Measurements from ENCODE around the gene PDE4D. TPM values are rescaled to one million over a fixed set of nuclear protein-coding genes. Genes with fewer than 3 reads are reported as not detected.

Gene PDE4D
- total and polyA plus RNA-seq, 10 of the 15 experiments (the other 5 are each of a cell fraction or from before 2014, with no cell fraction given): 0.87 to 4.1 (median 2.2) TPM

DNA sequence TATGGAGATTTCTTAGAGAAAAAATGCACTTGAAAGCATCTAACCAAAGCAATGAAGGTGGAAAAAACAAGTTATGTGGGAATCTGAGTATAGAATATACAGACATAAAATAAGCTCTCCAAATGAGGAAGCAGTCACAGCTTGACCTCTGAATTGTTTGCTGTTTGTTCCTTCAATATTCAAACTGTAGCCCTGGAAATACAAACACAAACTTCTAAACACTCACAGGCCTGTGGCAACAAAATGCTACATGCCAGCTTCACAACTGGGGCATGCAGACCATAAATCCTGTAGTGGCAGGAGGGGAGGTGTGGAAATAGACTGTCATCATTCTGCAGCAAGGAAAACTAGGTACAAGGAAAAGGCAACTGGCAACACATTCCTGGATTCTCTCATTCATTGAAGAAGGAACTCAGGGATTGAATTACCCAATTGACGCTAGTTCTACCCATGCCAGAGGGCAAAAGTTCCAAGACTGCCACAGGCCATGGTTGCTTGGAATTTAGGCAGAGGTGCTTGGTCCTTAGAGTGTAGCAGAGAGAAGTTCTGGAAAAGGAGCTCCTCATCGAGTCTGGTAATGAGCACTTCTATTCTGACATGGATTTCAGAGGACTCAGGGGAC lies 349.6 kb downstream of the PDE4D start:
- in situ Hi-C loops (cut with MboI): no loop called here
- ChIA-PET SMC1A (ENCODE audit: uncharacterized antibody, unreplicated experiment) (interaction anchor here (0.5 to 1.5 kb wide), 6 partner anchors 9 to 419 kb away, joined by 3 to 7 read pairs (median 4); no protein-coding TSS in a partner anchor), POLR2A (no interaction called here), RAD21 (ENCODE audit: unreplicated experiment) (interaction anchor here (1.0 kb wide), 1 partner anchor 15 kb away, joined by 3 read pairs; no protein-coding TSS in a partner anchor), CTCF (interaction anchor here (0.5 to 1.4 kb wide), 3 partner anchors 11 to 116 kb away, joined by 3 read pairs; no protein-coding TSS in a partner anchor)
- no peak for TF ChIP-seq IKZF1 (conservative IDR thresholded peaks at IDR 0.05)
- TF ChIP-seq SIX5 (IDR thresholded peaks at IDR 0.05; ENCODE audit: low read depth, low read length, severe bottlenecking): no peak
- TF ChIP-seq, protein P1, sequence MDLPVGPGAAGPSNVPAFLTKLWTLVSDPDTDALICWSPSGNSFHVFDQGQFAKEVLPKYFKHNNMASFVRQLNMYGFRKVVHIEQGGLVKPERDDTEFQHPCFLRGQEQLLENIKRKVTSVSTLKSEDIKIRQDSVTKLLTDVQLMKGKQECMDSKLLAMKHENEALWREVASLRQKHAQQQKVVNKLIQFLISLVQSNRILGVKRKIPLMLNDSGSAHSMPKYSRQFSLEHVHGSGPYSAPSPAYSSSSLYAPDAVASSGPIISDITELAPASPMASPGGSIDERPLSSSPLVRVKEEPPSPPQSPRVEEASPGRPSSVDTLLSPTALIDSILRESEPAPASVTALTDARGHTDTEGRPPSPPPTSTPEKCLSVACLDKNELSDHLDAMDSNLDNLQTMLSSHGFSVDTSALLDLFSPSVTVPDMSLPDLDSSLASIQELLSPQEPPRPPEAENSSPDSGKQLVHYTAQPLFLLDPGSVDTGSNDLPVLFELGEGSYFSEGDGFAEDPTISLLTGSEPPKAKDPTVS (IDR thresholded peaks at IDR 0.05; ENCODE audit: low read depth, low read length): no peak
- TF ChIP-seq PAX8 (IDR thresholded peaks at IDR 0.05): no peak
- no peak for TF ChIP-seq REST (IDR thresholded peaks at IDR 0.05; ENCODE audit: low read depth, low read length)
- TF ChIP-seq NFXL1 (IDR thresholded peaks at IDR 0.05; ENCODE audit: borderline replicate concordance): no peak
- TF ChIP-seq ZNF217 (IDR thresholded peaks at IDR 0.05): no peak
- no peak for TF ChIP-seq ETV6 (conservative IDR thresholded peaks at IDR 0.05 in 1 of 2, IDR thresholded peaks at IDR 0.05 in 1 of 2; ENCODE audit: borderline replicate concordance in 1 of 2, low read depth in 1 of 2)
- TF ChIP-seq ZSCAN29 (IDR thresholded peaks at IDR 0.05): no peak
- no peak for TF ChIP-seq SREBF1 (IDR thresholded peaks at IDR 0.05; ENCODE audit: low read length)
- TF ChIP-seq, protein P2, sequence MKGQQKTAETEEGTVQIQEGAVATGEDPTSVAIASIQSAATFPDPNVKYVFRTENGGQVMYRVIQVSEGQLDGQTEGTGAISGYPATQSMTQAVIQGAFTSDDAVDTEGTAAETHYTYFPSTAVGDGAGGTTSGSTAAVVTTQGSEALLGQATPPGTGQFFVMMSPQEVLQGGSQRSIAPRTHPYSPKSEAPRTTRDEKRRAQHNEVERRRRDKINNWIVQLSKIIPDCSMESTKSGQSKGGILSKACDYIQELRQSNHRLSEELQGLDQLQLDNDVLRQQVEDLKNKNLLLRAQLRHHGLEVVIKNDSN (IDR thresholded peaks at IDR 0.05; ENCODE audit: borderline replicate concordance, extremely low read length, insufficient read depth, low read depth, low read length): no peak
- TF ChIP-seq ATF7 (IDR thresholded peaks at IDR 0.05; ENCODE audit: low read depth): no peak
- Histone ChIP-seq H3K4me2 (ENCODE audit: control insufficient read depth, insufficient read depth) (no peak overlapping the region), H3K9ac (ENCODE audit: control insufficient read depth, insufficient read depth, low read length) (no peak overlapping the region), H3K36me3 (ENCODE audit: control insufficient read depth in 2 of 2, insufficient read depth in 2 of 2, low read length in 1 of 2) (no peaks in the 10 kb centered on the region), H3K4me1 (ENCODE audit: control insufficient read depth, insufficient read depth, low read length) (no peaks in the 10 kb centered on the region), H3K27me3 (replicated peaks in 1 of 2; ENCODE audit: control insufficient read depth in 2 of 2, insufficient read depth in 2 of 2, low read length in 1 of 2) (no peaks in the 10 kb centered on the region), H4K20me1 (ENCODE audit: control insufficient read depth, insufficient read depth) (no peaks in the 10 kb centered on the region), H2AFZ (ENCODE audit: control insufficient read depth, low read depth, low read length) (no peak overlapping the region), H3K4me3 (no peak overlapping the region), H3K27ac (ENCODE audit: control insufficient read depth, insufficient read depth) (no peak overlapping the region), H3K79me2 (ENCODE audit: control insufficient read depth, insufficient read depth, low read length) (no peaks in the 10 kb centered on the region), H3K9me3 (replicated peaks; ENCODE audit: control insufficient read depth, insufficient read depth, low read length) (no peaks in the 10 kb centered on the region)
- ATAC-seq (no peak), DNase-seq (ENCODE audit: low read depth, low spot score) (no peak), FAIRE-seq (no peak)
- intact Hi-C loops (cut with micrococcal nuclease; ENCODE audit: unreplicated experiment): no loop called here
- WGBS (ENCODE audit: insufficient coverage, insufficient replicate concordance, low lambda C conversion rate, missing lambda C conversion rate): 50% methylated on average over 2 of the region's 2 CpGs
- no TSS peak for BruUV-seq (replicated peaks)

All from GM12878 (cell line).